ENCODE data around the gene C12orf42. TPM values are rescaled to one million over a fixed set of nuclear protein-coding genes. Genes with fewer than 3 reads are reported as not detected.
"Not testable (repeated sequence)": the region's sequence is repeated elsewhere in the genome, so short reads cannot be mapped to it uniquely, and the experiment has no call there.

Gene C12orf42
- polyA plus RNA-seq, 1 donor, result 2.7 TPM

DNA sequence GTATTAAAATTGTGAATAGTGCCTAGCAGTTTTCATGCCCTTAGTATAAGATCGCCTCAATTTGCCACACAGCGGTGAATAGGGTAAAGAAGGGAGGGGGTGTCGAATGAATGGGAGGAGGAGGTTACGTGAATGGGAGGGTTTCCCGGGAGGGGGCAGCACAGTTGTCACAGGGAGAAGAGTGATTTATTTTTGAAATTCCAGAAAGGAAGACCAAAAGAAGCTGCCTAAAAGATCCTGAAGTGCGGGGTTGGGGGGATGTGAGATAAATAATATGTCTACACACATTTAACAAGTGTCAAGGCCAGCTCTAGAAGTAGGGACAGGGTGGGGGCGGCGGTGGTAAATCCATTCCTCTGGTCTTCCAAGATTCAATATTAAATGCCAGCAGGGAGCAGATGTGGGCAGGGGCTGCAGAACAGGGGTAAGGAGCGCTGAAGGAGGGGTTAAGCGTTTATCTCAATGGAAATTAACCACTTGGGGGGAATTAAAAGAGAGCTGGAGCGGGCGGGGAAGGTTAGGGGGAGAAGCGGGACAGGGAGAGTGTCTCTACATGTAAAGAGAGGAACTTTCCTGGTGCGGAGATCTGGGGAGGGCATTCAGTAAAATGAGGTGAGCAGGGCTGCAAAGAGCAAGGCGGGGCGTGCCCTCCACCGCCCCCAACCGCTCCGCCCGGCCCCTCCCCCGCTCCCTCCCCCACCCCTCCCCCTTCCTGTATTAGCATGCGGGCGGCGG lies 867 bp downstream of the C12orf42 start:
- no peak for DNase-seq (ENCODE audit: low read depth)

DNA sequence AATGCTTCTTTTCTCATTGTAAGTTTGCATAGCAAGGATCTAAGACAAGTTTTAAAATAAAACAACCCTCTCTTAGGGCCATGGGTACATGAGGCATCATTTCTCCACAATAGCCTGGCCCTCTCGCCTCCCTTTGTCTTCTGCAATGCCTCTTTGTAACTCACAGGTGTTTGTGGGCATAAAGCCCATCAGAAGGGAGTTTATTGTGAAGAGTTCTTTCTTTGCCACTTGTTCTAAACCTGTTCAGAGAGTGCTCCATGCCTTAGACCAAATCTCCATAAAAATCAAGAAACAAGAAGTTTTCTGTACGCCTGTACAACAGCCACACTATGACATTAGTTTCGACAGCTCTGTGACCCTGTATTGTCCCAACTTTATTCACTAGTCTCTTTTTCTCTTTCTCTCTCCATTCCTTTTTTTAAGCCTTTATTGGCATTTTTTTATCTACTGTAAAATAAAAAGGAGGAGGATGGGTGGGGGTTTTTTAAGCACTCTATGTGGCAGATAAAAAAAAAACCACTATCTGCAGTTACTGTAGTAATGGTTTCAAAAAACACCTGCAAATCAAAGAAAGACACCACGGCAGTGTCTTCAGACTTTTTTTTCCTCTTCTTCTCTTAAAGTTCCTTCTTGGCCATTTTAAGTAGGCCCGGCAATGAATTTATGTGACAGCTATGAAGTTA lies 1.6 kb downstream of the C12orf42 start:
- DNase-seq (ENCODE audit: low read depth), result no peak

GRCh38 chr12:103493199-103493598 lies 2.6 kb downstream of the C12orf42 start:
- DNase-seq (ENCODE audit: low read depth), result no peak

- no peak for DNase-seq (ENCODE audit: low read depth)
Observed at GRCh38 chr12:103482365-103482764, 13.4 kb downstream of the C12orf42 start.

DNA sequence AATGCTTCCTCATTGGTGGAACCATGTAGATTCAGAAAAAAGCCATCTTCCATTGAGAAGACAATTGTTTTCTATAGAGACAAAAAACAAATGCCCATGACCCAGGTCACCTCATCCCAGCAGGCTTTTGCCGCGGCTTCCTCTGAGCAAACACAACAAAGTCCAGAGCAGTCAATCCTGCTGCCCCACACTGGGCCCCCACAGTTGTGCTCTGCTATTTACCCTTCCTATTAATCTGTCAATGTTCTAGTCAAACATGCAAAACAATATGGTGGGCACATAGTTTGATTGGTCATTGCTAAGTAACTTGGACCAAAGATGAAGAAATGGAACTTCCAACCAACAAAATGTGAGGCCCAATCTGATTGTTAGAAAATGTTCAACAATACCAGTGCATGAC lies 20.7 kb downstream of the C12orf42 start:
- DNase-seq (ENCODE audit: low read depth), result no peak

- no peak for DNase-seq (ENCODE audit: low read depth)
Observed at GRCh38 chr12:103470664-103471063, 25.1 kb downstream of the C12orf42 start.

GRCh38 chr12:103469719-103470118 lies 26.0 kb downstream of the C12orf42 start:
- DNase-seq (ENCODE audit: low read depth), result no peak

- no peak for DNase-seq (ENCODE audit: low read depth)
Observed at GRCh38 chr12:103468837-103469236, 26.9 kb downstream of the C12orf42 start.

DNA sequence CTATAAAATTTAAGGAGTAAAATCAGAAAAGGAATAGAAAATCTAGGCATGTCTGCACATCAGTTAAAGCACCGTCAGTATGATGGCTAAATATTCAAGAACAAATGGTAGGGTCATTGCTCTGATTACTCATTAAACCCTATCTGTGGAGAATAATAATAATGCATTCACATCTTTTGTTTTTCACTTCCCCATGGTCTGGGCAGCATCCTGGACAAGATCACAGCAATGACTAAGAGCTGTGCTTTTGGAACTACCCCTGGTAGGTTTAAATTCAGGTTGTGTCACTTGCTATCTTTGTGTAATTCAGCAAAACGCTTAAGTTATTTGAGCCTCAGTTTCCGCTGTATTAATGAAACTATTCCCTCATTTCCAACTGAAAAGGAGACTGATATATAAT lies 33.1 kb downstream of the C12orf42 start:
- DNase-seq (ENCODE audit: low read depth), result no peak

GRCh38 chr12:103457471-103457870 lies 38.3 kb downstream of the C12orf42 start:
- no peak for DNase-seq (ENCODE audit: low read depth)

- no peak for DNase-seq (ENCODE audit: low read depth)
Observed at GRCh38 chr12:103456006-103456405, 39.8 kb downstream of the C12orf42 start.

- no peak for DNase-seq (ENCODE audit: low read depth)
Observed at GRCh38 chr12:103455020-103455763, 40.6 kb downstream of the C12orf42 start.

- DNase-seq (ENCODE audit: low read depth), result no peak
Observed at GRCh38 chr12:103444983-103445382, 50.8 kb downstream of the C12orf42 start.

GRCh38 chr12:103442822-103443221 lies 52.9 kb downstream of the C12orf42 start:
- no peak for DNase-seq (ENCODE audit: low read depth)

- no peak for DNase-seq (ENCODE audit: low read depth)
Observed at GRCh38 chr12:103442182-103442555, 53.6 kb downstream of the C12orf42 start.

DNA sequence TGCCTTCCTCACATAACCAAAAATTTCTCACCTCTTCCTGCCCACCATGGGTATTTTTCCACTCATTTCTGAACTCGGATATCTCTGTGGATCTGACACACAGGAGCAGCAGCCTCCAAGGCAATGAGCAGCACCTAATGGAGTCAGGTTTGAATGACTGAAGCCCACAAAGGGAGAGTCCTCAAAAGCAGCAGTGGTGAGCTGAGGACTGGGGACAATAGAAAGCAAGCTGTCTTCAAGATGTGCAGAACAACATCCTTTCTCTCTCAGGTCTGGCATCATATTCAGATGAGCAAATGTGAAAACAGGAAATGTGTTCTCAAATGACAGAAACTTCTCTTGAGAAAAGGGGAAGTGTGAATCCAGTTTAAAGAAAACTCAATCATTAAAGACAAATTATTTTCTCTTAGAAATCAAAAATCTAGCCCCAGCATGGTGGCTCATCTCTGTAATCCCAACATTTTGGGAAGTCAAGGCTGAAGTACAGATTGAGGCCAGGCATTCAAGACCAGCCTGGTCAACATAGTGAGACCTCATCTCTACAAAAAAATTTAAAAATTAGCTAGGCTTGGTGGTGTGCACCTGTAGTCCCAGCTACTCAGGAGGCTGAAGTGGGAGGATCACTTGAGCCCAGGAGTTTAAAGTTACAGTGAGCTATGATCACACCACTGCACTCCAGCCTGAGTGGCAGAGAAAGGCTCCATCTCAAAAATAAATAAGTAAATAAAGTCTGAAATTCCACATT lies 54.2 kb downstream of the C12orf42 start:
- DNase-seq (ENCODE audit: low read depth), result no peak

GRCh38 chr12:103434165-103435105 lies 61.3 kb downstream of the C12orf42 start:
- DNase-seq (ENCODE audit: low read depth), result not testable (repeated sequence)

DNA sequence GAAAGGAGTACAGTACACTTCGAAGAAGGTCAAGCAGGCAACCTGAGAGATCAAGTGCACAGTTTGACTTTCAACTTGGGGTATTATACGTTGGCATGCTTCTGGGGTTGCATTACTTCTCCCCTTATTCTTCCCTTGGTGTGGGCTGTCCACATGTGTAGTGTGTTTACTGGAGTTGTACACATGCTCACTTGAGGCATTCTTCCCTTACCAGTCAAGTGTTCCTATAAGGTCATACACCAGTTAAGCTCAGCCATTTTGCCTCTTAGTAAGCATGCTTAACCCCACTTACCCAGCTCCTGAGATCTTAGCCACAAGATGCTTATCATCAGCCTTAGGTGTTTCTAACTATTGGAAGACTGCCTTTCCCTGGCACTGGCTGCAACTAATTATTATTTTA lies 63.8 kb downstream of the C12orf42 start:
- no peak for DNase-seq (ENCODE audit: low read depth)

DNA sequence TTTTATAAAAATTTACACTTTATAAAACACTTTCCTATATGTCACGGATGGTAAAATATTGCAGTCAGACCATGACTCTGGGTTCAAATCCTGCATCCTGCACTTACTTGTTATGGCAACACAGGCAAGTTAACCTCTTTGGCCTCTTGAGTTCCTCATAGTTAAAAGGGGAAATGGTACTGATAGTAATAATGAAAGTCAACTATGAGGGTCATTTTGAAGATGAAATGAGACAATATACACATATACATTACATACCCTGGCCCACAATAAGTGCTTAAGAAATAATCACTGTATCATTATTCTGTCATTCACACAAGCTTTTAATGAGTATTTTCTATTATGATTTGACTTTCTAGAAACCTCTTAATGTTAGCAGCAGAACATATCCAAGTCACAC lies 64.4 kb downstream of the C12orf42 start:
- DNase-seq (ENCODE audit: low read depth), result no peak

DNA sequence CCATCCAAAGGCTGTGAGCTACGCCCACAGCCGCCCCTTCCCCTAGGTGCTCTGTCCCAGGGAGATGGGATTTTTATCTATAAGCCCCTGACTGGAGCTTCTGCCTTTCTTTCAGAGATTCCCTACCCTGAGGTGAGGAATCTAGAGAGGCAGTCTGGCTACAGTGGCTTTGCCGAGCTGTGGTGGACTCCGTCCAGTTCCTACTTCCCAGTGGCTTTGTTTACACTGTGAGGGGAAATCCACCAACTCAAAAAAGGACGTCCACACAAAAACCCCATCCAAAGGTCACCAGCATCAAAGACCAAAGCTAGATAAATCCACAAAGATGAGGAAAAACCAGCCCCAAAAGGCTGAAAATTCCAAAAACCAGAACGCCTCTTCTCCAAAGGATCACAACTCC lies 70.1 kb downstream of the C12orf42 start:
- not testable (repeated sequence) for DNase-seq (ENCODE audit: low read depth)

All from forelimb muscle (tissue), 1 donor.